NCI-H345 treated with DMSO at 0.1 percent for 48 hours (cell line): ENCODE measurements around the gene RAB5IF.
"Not testable (repeated sequence)": the region's sequence is repeated elsewhere in the genome, so short reads cannot be mapped to it uniquely, and the experiment has no call there.

ENCODE experiments used
- DNase-seq: peaks from one replicate; lab custom pipeline; 2025; ENCODE audit not compliant: unreplicated experiment; lab: John Stamatoyannopoulos, UW

Gene RAB5IF

DNA sequence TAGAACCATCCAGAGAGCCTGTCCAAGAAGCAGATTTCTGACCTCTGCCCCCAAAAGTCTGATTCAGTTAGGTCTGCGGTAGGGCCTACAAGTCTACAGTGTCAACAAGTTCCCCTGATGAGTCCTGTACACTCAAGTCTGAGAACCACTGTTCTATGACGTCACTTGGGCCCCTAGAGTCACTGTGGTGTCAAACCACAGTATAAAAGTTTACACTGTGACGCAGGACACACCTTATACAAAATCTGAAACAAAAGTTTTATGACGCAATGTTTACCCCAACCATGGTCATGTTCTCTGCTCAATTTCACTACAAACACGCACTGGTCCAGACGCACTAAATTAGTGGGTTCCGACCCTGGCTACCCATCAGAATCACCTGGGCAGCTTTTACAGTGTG, 22.5 kb downstream of the RAB5IF start:
- DNase-seq = no peak

DNA sequence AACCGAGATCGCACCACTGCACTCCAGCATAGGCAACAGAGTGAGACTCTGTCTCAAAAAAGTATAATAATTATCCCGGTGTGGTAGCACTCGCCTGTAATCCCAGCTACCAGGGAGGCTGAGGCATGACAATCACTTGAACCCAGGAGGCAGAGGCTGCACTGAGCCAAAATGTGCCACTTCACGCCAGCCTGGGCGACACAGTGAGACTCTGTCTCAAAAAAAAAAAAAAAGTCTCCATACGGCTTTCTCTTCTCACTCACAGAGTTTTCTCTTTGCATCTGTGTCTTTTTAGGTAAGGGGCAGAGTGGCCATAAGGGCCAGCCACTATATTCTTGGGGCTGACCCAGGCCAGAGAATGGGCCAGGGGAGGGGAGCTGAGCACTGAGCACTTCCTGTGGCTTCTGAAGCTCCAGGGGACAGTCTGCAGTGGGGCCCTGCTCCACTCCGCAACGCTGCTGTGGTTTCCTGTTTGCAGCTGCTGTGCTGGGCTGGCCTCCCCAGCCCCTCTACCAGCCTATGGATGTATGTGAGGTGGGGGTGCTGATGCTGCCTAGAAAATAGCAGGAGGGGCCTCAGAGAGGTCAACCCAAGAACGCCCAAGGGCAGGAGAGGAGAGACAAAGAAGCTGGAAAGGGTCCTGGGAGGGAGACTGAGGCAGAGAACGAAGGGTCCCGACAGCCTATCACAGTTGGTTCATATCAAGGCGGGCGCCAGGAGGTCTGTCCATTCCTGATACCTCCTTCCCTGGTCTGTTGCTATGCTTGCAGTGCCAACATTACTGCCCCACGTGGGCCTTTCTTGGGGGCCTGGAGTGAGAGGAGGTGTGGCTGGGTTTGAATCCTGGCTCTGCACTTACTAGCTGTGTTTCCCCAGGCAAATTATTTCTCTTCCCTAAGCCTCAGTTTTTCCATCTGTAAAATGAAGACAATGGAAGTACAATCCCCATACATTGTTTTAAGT, 24.4 kb downstream of the RAB5IF start:
- no peak for DNase-seq

DNA sequence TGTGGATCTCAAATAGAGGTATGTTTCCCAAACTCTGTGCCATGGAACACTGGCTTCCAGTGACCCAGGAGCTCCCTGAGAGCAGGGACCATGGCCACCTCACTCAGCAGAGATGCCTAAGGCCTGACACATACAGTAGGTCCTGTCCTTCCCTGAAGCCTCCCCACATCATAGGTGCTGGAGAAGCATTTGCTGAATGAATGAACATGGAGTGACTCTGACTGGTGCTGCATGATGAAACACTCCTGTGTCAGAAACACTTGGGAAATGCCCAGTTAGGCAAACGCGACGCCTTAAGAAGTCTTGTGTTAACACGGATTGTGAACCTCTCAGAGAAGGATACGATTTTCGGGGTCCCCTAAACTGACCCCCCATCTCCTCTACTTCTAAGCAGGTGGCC, 26.1 kb downstream of the RAB5IF start:
- DNase-seq = no peak

DNA sequence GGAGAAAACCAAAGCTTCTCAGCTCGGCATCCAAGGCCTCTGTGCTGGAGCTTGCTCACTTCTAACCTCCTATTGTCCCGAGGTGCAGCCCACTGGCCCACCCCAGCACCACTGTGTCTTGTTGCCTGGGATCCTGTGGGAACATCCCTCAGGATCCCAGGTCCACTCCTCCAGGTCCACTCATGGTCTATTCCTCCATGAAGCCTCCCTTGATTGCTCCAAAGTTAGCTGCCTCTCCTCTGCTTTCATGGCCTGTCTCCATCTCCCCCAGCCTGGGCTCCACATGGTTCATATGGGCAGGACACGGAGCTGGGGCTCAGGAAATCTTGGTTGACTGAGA, 26.5 kb downstream of the RAB5IF start:
- DNase-seq = no peak

DNA sequence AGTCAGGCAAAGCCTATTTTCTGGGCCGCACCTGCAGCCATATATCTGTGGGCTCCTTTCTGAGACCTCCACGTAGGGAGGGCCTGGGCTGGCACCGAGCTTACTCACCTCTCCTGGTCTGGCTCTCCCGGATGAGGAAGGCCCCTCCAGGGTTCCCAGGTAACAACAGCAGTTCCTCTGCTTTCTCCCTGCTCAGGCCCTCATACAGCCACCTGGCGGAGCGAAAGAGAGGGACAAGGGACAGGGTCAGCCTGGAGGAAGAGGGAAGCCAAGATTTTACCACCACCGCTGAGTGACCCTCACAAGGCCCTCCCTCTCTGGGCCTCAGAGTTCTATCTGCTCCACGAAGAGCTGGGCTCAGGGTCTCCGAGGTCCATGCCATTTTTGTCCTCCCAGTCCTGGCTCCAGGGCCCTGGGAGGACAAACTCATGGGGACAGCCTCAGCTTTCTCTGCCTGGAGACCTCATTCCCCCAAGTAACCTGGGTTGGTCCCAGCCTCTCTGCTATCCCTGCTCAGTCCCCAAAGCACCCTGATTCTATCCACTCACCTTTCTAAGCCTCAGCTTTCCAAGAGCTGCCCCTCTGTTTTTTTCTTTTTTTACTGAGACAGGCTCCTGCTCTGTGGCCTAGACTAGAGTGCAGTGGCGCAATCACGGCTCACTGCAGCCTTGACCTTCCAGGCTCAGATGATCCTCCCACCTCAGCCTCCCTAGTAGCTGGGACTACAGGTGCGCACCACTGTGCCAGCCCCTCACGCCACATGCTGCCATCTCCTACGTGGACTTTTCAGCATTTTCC, 27.1 kb downstream of the RAB5IF start:
- no peak for DNase-seq

DNA sequence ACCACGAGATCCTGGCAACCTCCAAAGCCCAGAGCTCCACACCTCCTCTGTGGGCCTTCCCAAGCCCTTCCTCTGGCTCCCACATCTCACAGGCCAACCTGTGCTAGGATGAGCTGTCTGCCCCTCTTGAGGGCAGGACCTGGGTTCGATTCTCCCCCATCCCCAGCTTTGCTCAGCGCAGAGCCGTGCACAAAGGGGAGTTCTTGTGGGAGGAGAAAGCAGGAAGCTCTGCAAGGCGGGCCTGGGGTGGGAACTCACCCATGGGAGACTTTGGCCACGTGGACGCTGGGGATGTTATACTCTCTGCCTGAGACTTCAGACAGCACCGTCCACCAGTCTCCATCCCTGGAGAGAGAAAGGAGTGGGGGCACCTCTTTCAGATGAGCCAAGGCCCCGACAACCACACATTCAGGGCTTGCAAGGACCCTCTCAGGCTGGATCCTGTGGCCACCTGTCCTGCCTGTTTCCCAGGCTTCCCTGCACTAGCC, 27.8 kb downstream of the RAB5IF start:
- DNase-seq = no peak

DNA sequence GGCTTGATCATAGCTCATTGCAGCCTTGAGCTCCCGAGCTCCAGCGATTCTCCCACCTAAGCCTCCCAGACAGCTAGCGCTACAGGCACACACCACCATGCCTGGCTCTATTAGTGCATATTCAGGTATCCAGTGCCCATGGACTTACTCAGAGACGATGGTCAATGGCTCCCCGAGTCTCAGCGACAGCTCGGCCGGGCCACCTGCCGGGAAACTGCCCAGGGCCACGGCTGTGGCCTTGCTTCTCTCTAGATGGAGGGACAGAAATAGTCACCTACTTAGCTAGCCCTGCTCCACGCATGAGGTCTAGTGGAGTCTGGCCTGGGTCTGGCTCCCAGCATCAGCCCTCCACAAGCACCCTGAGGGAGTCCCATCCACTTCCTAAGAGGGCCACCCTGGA, 28.8 kb downstream of the RAB5IF start:
- DNase-seq = no peak

DNA sequence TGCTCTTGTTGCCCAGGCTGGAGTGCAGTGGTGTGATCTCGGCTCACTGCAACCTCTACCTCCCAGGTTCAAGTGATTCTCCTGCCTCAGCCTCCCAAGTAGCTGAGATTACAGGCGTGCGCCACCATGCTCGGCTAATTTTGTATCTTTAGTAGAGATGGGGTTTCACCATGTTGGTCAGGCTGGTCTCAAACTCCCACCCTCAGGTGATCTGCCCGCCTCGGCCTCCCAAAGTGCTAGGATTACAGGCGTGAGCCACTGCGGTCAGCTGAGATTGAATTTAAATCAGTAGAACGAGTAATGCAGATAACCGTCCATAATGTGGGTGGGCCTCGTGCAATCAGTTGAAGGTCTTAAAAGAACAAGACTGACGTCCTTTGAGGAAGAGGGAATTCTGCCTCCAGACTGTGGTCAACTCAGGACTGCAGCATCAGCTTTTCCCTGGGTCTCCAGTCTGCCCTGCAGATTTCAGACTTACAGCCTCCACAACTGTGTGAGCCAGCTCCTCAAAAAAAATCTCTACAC, 33.4 kb downstream of the RAB5IF start:
- DNase-seq = not testable (repeated sequence)

DNA sequence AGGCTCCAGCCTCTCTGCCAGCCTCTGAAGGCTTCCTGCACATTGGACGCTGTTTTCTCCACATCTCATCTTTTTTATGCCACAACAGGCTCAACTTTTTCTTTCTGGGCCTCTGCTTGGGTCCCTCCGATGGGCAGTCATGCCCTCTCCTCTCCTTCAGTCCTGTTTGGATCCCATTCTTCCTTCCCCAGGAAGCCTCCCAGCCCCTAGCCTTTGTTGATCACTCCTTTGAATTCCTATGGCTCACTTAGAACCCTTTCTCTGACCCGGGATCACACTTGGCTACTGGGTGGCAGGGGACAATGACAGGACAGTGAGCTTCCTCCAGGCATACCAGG, 35.9 kb downstream of the RAB5IF start:
- no peak for DNase-seq

DNA sequence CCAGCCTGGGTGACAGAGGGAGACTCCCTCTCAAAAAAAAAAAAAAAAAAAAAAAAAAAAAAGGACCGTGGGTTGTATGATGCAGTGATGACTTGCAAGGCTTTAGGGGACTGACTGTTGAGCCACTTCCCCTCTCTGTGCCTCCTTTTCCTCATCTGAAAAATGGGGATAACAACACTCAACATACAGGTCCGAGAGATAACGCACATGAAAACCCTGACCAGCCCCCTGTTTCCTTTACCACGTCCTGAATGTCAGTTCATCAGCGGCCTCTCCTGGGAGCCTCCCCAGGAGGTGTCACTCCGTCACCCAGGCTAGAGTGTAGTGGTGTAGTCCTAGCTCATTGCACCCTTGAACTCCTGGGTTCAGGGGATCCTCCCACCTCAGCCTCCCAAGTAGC, 36.6 kb downstream of the RAB5IF start:
- no peak for DNase-seq

DNA sequence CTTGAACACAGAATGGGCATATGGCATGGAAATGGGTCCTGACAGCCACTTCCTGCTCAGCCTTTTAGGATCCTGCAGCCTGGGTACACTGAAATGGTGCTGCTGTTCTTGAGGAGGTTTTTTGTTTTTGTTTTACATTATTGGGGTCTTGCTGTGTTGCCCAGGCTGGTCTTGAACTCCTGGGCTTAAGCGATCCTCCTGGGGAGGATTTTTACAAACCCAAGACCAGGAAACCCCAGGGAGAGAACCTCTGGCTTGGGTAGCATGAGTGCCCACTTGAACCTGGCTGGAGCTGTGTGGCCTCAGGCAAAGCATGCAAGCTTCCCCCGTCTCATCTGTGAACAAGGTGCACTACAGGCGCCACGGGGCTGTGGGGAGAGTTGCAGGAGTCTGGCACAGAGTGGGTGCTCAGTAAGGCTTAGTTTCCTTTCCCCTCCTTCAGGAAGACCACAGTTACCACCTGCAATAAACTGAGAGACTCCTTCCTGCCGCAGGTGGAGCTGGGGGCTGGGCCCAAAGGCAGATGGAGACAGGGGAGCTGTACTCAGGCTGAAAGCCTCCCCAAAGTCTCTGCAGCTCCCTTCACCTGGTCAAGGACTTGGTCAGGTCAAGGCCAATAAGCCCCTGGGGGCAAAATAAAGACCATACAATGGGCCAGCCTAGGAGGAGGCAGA, 38.6 kb downstream of the RAB5IF start:
- DNase-seq = no peak

DNA sequence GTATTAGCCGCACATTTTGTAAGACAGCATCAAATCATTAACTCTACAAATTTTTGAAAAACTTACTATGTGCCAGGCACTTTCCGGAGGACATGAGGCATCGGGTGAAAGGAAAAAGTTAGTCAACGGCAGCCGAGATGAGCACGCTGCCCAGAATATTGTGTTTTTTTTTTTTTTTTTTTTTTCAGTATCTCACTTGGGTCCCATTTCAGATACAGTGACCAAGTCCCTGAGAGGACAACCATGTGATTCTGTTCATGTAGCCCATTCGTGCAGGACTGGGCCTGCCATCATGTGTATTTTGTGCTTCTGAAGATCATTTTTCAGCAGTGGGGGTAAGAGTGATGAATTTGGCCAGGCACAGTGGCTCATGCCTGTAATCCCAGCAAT, 39.1 kb downstream of the RAB5IF start:
- no peak for DNase-seq

DNA sequence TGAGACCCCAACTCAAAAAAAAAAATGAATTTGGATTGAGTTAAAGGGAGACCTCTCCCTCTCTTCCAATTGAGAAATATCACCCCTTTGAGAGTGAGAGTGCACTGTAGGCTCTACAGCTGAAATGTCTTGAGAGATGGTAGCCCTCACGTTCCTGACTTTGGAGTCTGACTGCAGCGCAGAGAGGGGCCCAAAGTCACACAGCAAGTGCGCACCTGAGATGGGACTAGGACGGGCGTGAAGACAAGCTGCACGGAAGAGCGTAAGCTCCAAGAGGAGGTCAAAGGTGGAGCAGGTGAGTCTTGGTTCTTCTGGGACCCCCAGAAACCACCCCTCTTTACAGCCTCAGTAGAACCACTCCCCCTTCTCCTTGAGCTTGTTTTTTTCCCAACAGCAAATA, 39.8 kb downstream of the RAB5IF start:
- no peak for DNase-seq

DNA sequence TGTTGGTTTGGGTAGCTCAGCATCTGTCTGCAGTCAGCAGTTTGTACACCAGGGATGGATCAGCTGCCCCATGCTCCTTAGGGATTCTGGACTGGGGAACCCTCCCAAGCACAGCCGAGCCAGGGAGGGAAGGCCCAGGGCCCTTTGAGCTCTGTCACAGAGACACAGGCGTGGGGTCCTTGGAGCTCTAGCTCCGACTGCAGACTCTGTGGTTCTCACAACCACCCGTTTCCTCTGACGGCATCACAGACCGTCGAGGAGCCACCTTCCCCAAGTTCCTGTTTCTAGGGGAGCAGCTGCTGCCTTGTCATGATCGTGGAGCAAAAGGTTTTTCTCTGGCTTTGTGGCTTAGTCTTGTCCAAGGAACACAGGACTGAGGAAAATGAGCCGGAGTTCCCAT, 40.4 kb downstream of the RAB5IF start, which contains the start of gene SLA2:
Gene SLA2, minus strand, starts transcription at position 199 of the 400 bp plus-strand sequence. CDS start 4,861 bp downstream, outside the sequence.
- no peak for DNase-seq

DNA sequence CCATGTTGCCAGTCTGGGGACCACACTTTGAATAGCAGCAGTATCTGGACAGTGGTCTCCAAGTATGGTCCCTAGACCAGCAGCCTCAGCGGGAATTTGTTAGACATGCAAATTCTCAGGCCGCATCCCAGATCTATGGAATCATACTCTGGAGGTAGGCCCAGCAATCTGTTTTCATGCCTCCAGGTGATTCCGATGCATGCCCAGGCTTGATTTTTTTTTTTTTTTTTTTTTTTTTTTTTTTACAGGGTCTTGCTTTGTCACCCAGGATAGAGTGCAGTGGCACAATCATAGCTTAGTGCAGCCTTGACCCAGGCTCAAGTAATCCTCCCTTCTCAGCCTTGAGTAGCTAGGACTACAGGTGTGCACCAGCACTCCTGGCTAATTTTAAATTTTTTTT, 41.1 kb downstream of the RAB5IF start:
- no peak for DNase-seq

DNA sequence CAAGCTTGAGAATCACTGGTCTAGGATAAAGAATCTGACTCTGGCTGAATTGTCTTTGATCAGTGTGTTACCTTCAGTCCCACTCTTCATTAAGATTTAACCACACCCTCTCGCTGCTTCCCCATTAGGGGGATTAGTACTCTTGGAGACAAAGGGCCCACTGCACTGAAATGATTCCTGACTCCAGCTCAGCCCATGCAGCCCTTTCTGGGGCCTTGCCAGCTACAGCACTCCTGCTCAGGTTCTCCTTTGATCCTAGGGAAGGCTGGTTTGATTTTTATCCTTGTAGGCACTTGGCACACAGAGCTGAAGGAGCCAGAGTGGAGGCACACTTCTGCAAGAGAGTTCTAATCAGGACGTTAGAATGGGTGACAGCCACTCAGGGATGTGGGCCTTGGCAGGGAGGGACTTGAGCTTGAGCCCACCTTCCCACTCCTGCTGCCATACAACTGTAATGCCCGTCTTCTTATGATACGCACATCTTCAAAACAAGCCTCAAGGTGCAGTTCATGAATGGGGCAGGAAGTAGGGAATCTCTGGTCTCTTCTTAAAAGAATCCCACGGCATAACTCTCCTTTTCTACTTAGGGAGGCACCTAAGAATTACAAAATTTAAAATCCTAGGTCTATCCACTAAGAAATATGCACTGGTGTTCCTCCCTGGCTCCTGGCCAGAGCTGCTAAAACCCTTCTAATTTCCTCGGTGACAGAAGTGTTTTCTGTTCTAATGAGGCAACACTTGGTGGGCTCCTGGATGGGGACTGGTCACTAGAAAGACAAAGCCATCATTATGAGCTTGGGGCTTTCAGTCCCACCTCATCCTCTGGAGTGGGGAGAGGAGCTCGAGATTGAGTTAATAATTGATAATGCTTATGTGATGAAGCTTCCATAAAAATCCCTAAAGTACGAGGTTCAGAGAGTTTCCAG, 41.9 kb downstream of the RAB5IF start:
- no peak for DNase-seq

DNA sequence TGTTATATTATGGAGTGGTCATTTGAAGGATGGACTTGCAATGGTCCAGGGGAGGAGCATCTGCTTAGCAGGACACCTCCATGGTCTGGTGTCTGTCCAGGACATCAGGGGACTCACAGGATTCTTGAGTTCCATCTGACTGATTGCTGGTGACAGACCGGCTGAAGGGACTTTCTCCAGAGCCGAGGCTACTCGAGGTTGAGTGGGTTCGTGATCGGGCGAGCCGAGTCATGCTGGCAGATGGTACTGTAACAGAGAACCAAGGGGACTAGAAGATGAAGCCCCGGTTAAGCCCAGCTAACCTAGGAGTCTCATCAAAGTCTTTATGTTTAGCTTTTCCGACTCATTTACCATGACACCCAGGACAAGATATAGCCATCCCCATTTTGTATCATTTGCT, 47.9 kb downstream of the RAB5IF start:
- no peak for DNase-seq

DNA sequence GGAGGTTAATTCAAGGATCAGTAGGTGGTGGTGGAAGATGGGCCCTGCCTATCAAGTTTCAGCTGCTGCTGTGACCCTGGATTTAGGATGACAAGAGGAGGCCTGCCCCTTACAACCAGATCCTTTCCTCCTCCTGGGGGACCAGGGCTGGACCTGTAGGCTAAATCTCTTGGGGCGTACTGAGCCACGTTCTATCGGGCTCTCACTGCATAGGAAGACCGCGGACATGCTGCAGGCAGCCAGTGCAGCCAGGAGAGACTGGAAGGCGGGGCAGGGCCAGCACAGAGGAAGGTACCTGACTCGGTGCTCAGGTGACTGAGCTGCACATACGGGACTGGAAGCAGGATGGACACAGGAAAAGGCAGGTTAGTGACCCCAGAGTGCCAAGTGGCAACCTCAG, 48.9 kb downstream of the RAB5IF start:
- DNase-seq = no peak

DNA sequence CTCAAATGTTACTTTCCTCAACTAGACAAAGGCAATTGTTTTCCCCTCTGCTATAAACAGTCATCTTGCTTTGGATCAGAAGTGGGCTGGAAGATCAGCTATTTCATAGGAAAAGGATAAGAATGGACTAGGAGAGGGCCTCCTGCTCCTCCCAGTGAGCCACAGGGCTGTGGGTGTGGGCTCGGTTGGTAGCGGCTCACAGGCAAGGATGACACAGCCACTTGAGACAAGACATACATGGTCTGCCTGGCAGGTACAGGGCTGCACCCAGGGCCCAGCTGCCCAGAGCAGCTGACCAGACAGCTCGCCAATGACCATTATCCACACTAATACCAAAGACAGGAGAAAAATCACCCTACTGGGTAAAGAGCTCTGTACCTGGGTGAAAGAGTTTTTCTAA, 49.4 kb downstream of the RAB5IF start:
- DNase-seq = no peak

DNA sequence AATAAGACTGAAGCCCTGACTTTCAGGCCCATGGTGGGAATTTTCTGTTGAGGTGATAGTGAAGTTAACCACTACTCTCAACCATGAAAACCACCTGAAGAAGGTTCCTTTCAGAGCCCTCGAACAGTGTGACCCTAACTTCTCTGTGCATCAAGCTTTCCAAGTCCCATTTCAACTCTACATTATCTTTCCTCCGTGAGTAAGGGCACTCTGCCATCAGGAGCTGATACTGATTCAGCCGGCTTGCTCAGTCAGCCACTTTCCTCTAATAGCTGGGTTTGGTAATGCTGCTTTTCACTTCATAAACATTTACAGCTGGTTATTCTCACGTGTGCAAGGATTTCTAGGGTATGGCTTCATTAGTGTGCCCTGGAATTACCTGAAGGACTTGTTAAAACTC, 51.2 kb downstream of the RAB5IF start:
- DNase-seq = no peak
